Left ventricle myocardium inferior (tissue), 1 donor: Measurements from ENCODE around the gene VAMP1. TPM values are rescaled to one million over a fixed set of nuclear protein-coding genes. Genes with fewer than 3 reads are reported as not detected.

Experiments used
- DNase-seq: peaks from one replicate; pipeline ENCODE4 v3.0.0-alpha.2; 2020
- H3K27ac ChIP-seq: fragments of 200-600 bp; replicated peaks from 2 replicates; pipeline ENCODE4 v1.8.0; 2021
- H3K27me3 ChIP-seq: fragments of 200-600 bp; 2 replicates; pipeline ENCODE4 v1.8.0; 2021; ENCODE audit warnings: low read depth
- H3K36me3 ChIP-seq: fragments of 200-600 bp; 2 replicates; pipeline ENCODE4 v1.8.0; 2021
- H3K4me1 ChIP-seq: fragments of 200-600 bp; 2 replicates; pipeline ENCODE4 v1.8.0; 2021
- H3K4me3 ChIP-seq: fragments of 200-600 bp; 2 replicates; pipeline ENCODE4 v1.8.0; 2021; ENCODE audit warnings: mild to moderate bottlenecking, moderate library complexity
- H3K9me3 ChIP-seq: fragments of 200-600 bp; replicated peaks from 2 replicates; pipeline ENCODE4 v1.8.0; 2021
- intact Hi-C: fragments of 100-400 bp; cut with micrococcal nuclease; formaldehyde crosslinking; loops from one replicate; pipeline ENCODE4 v1.11.0; 2022
- total RNA-seq: library from RNA; stranded (reverse); fragmentation: NEBNext Ultra II Directional; extraction: Animal tissue kit (Norgen Biotek cat#: 25700); gene quantifications from one replicate; pipeline ENCODE4 v1.2.1, GENCODE V29; 2021
- TF ChIP-seq, protein P1 (sequence below): fragments of 200-600 bp; IDR thresholded peaks from 2 replicates; pipeline ENCODE4 v1.8.0; 2021; ENCODE audit warnings: antibody characterized with exemption, mild to moderate bottlenecking, borderline replicate concordance
- donor health status: DM: no; HTN: yes; CAD: no; lungs with severe emphysema.

Gene VAMP1
- total RNA-seq, 1 donor from 2014 or later = 4.2 TPM

DNA sequence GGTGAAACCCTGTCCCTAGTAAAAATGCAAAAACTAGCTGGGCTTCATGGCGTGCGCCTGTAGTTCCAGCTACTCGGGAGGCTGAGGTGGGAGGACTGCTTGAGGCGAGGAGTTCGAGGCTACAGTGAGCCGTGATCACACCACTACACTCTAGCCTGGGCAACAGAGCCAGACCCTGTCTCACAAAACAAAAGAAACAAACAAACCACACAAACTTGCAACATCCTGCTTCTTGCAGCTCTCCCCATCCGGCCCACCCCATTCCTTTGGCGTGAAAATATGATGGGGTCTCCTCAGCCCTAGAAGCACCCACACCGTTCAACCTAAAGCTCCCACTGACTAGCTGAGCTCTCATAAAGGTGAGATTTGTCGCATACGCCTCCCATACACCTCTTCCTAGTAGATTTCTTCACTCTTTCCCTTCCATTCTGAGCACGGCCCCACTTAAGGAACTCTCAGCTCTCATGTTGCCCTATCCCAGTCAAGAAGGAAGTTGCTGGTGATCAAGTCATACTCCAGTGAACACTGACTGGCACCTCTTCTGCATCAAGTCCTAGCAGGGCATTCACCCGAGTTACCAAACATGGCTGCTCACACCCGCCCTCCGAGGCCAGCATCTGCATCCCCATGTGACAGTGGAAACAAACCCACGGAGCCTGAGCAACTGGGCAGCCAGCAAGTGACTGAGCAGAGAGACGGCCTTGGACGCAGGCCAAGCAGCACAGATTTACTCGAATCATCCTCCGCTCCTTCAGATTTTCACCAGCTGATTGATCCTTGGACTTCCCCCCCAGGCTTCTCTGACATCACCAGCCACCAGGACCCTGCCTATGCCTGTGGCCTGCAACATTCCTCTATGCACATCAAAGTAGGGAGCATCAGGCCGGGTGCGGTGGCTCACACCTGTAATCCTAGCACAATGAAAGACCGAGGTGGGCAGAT is 44.6 kb downstream of the VAMP1 start:
- H3K27ac ChIP-seq = no peak overlapping the region
- no peak for DNase-seq
- H3K4me1 ChIP-seq = peaks cover 19% of the 10 kb centered on the region
- TF ChIP-seq, protein P1, sequence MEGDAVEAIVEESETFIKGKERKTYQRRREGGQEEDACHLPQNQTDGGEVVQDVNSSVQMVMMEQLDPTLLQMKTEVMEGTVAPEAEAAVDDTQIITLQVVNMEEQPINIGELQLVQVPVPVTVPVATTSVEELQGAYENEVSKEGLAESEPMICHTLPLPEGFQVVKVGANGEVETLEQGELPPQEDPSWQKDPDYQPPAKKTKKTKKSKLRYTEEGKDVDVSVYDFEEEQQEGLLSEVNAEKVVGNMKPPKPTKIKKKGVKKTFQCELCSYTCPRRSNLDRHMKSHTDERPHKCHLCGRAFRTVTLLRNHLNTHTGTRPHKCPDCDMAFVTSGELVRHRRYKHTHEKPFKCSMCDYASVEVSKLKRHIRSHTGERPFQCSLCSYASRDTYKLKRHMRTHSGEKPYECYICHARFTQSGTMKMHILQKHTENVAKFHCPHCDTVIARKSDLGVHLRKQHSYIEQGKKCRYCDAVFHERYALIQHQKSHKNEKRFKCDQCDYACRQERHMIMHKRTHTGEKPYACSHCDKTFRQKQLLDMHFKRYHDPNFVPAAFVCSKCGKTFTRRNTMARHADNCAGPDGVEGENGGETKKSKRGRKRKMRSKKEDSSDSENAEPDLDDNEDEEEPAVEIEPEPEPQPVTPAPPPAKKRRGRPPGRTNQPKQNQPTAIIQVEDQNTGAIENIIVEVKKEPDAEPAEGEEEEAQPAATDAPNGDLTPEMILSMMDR = no peak
- H3K27me3 ChIP-seq = peaks cover 4% of the 10 kb centered on the region
- intact Hi-C loops = no loop called here
- H3K9me3 ChIP-seq = no peaks in the 10 kb centered on the region
- no peak overlapping the region for H3K4me3 ChIP-seq
- H3K36me3 ChIP-seq = no peaks in the 10 kb centered on the region

GRCh38 chr12:6424866-6425265 is 45.6 kb downstream of the VAMP1 start:
- Histone ChIP-seq H3K27me3 (peaks cover 4% of the 10 kb centered on the region), H3K4me1 (peaks cover 9% of the 10 kb centered on the region), H3K4me3 (no peak overlapping the region), H3K36me3 (no peaks in the 10 kb centered on the region), H3K9me3 (no peaks in the 10 kb centered on the region), H3K27ac (no peak overlapping the region)
- TF ChIP-seq, protein P1 = no peak
- intact Hi-C loops = no loop called here
- DNase-seq = no peak

- Histone ChIP-seq H3K27me3 (peaks cover 4% of the 10 kb centered on the region), H3K4me3 (no peak overlapping the region), H3K36me3 (no peaks in the 10 kb centered on the region), H3K9me3 (no peaks in the 10 kb centered on the region), H3K27ac (peak overlapping the region; percentile 33), H3K4me1 (peaks cover 9% of the 10 kb centered on the region)
- TF ChIP-seq, protein P1 = no peak
- no peak for DNase-seq
- intact Hi-C loops = no loop called here
Observed at GRCh38 chr12:6424008-6424347, 46.5 kb downstream of the VAMP1 start.

DNA sequence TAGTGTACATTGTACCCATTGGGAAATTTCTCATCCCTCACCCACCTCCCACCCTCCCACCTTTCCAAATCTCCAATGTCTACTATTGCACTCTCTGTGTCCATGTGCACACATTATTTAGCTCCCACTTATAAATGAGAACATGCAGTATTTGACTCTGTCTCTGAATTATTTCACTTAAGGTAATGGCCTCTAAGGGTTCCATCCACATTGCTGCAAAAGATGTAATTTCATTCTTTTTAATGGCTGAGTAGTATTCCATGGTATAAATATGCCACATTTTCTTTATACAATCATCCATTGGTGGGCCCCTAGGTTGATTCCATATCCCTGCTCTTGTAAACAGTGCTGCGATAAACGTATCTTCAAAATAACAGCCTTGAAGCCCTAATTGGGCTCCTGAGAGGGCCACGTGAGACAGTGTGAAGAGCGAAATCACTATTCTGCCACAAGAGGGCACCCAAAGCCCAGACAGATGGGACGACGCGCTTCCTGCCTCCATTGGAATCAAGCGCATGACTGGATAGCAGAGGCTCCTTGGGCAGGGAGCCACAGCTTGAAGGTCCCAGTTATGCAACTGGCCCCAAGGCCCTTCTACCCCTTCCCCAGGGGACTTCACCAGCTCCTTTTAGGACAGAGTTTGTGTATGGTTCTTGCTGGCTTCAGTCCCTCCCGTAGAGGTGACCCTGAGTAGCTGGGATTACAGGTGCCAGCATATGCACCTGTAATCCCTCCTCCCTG is 47.0 kb downstream of the VAMP1 start:
- H3K27ac ChIP-seq = peak overlapping the region; percentile 33
- intact Hi-C loops = loop anchor here (2.0 kb wide), 1 partner anchor 47 kb away; the partner anchor contains the start of gene VAMP1

GRCh38 chr12:6420364-6420763 is 50.1 kb downstream of the VAMP1 start:
- intact Hi-C loops = no loop called here
- no peak overlapping the region for H3K27ac ChIP-seq
- DNase-seq = no peak
- no peaks in the 10 kb centered on the region for H3K36me3 ChIP-seq
- H3K4me3 ChIP-seq = no peak overlapping the region
- no peaks in the 10 kb centered on the region for H3K9me3 ChIP-seq
- peaks cover 9% of the 10 kb centered on the region for H3K4me1 ChIP-seq
- TF ChIP-seq, protein P1 = no peak
- peaks cover 4% of the 10 kb centered on the region for H3K27me3 ChIP-seq

More for the DNA sequence above, 47.0 kb downstream of the VAMP1 start:
- no peaks in the 10 kb centered on the region for H3K36me3 ChIP-seq
- peak; percentile 79 for DNase-seq
- peaks cover 9% of the 10 kb centered on the region for H3K4me1 ChIP-seq
- peaks cover 4% of the 10 kb centered on the region for H3K27me3 ChIP-seq
- no peak overlapping the region for H3K4me3 ChIP-seq
- no peaks in the 10 kb centered on the region for H3K9me3 ChIP-seq
- TF ChIP-seq, protein P1 = peak; percentile 93
